Colonic mucosa (tissue), 4 donors: ENCODE data around the gene PPP2R3A. TPM values are rescaled to one million over a fixed set of nuclear protein-coding genes. Genes with fewer than 3 reads are reported as not detected.

ENCODE experiments used
- DNase-seq: peaks from one replicate; pipeline ENCODE4 v3.0.0-alpha.2; 2020
- H3K27ac ChIP-seq: fragments of 200-600 bp; one replicate; pipeline ENCODE4 v1.8.0; 2021
- H3K27me3 ChIP-seq: fragments of 200-600 bp; one replicate; pipeline ENCODE4 v1.8.0; 2021
- H3K36me3 ChIP-seq: fragments of 200-600 bp; one replicate; pipeline ENCODE4 v1.8.0; 2021
- H3K4me1 ChIP-seq: fragments of 200-600 bp; one replicate; pipeline ENCODE4 v1.8.0; 2021; ENCODE audit warnings: mild to moderate bottlenecking
- H3K4me3 ChIP-seq: fragments of 200-600 bp; one replicate; pipeline ENCODE4 v1.8.0; 2021
- H3K9ac ChIP-seq, 2 donors: one replicate each; pipeline ENCODE4 v1.7.0; 2013; ENCODE audit warnings: control low read depth in 2 of 2, low read depth in 2 of 2, low read length in 2 of 2
- H3K9me3 ChIP-seq: fragments of 200-600 bp; one replicate; pipeline ENCODE4 v1.8.0; 2021
- CTCF ChIP-seq: fragments of 200-600 bp; IDR thresholded peaks from one replicate; pipeline ENCODE4 v1.8.0; 2022; ENCODE audit warnings: antibody characterized with exemption, mild to moderate bottlenecking
- intact Hi-C: fragments of 100-400 bp; cut with DNase I; formaldehyde crosslinking; loops from one replicate; pipeline ENCODE4 v1.14.1; 2022
- total RNA-seq, 2 donors: library from RNA; stranded (reverse); fragmentation: NEBNext Ultra II Directional in 1 of 2; extraction: Animal tissue kit (Norgen Biotek cat#: 25700) in 1 of 2; gene quantifications; one replicate each; pipeline ENCODE4 v1.2.1, GENCODE V29; 2021
- donor health status: healthy.
- donor health status: DM: no; HTN: no; CAD: no.
- donor health status: DM: no; HTN: no; CAD: no.

Gene PPP2R3A
- total RNA-seq, 2 donors from 2014 or later: 10.9 to 22.0 TPM

GRCh38 chr3:136048068-136048467 is 82.5 kb downstream of the PPP2R3A start:
- intact Hi-C loops: no loop called here
- Histone ChIP-seq H3K4me1 (no peaks in the 10 kb centered on the region), H3K36me3 (no peaks in the 10 kb centered on the region), H3K27ac (no peak overlapping the region), H3K4me3 (no peak overlapping the region), H3K9me3 (no peaks in the 10 kb centered on the region), H3K27me3 (no peaks in the 10 kb centered on the region), H3K9ac (no peak overlapping the region)
- no peak for TF ChIP-seq CTCF
- no peak for DNase-seq

DNA sequence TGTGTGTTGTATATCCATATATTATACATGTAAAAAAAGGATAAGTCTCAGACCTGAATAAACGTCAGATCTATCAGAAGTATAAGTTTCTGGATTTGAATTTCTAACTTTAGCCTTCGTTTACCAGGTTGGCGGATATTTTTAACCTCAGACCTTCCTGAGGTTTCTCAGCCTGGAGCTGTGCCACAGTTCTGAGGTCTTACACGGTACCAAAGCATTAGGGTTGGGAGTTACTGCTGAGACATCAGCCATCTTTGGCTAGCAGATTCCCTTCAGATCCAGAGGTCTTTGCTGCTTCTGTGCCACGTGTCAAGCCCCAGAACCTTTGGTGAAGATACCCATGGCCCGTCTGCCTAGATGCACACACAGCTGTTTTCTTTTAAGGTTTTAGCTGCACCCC is 84.7 kb downstream of the PPP2R3A start:
- no peak for TF ChIP-seq CTCF
- no peaks in the 10 kb centered on the region for H3K36me3 ChIP-seq
- no peaks in the 10 kb centered on the region for H3K27me3 ChIP-seq
- H3K9me3 ChIP-seq: no peaks in the 10 kb centered on the region
- no peak for DNase-seq
- H3K4me3 ChIP-seq: no peak overlapping the region
- no peak overlapping the region for H3K27ac ChIP-seq
- no peak overlapping the region for H3K9ac ChIP-seq
- no peaks in the 10 kb centered on the region for H3K4me1 ChIP-seq
- intact Hi-C loops: no loop called here

DNA sequence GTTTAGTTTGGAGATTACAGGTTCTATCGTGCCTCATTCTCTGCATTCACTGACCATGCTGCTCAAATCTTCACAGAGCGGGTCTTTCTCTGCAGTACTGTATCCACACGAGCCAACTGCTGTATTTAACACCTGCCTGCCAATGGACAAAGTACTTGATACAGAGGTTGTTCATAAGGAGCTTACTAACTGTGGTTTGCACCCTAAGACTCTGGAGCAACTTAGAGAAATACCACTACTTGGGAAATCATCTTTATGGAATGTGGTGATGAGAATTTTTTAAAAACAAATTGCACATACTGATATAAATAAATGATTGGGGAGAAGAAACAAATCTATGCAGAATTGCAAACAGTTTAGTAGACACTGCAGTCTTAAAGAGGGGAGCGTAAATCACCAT is 90.0 kb downstream of the PPP2R3A start:
- no peaks in the 10 kb centered on the region for H3K9me3 ChIP-seq
- DNase-seq: no peak
- no peak overlapping the region for H3K9ac ChIP-seq
- intact Hi-C loops: no loop called here
- H3K27me3 ChIP-seq: no peaks in the 10 kb centered on the region
- H3K4me3 ChIP-seq: no peak overlapping the region
- H3K27ac ChIP-seq: no peak overlapping the region
- TF ChIP-seq CTCF: no peak
- no peaks in the 10 kb centered on the region for H3K36me3 ChIP-seq
- no peaks in the 10 kb centered on the region for H3K4me1 ChIP-seq

- no peak for TF ChIP-seq CTCF
- no peak for DNase-seq
- Histone ChIP-seq H3K36me3 (no peaks in the 10 kb centered on the region), H3K9ac (no peak overlapping the region), H3K9me3 (no peaks in the 10 kb centered on the region), H3K27me3 (no peaks in the 10 kb centered on the region), H3K4me3 (no peak overlapping the region), H3K27ac (no peak overlapping the region), H3K4me1 (no peaks in the 10 kb centered on the region)
- intact Hi-C loops: no loop called here
Measured at GRCh38 chr3:136067211-136067610, 101.7 kb downstream of the PPP2R3A start.

DNA sequence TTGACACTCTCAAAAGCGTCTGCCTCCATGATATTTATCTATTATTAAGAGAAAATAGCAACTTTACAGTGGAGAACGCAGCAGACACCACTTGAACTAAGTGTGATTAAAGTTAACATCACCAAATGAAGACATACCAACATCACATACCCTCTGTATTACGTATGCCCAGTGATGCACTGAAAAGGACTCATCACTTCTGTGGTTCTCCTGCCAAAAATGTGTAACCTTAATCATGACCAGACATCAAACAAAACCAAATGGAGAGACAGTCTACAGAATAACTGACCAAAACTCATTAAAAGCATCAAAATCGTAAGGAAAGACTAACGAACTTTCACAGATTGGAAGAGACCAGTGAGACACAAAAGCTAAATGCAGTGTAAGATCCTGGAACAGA is 103.2 kb downstream of the PPP2R3A start:
- TF ChIP-seq CTCF: no peak
- Histone ChIP-seq H3K36me3 (no peaks in the 10 kb centered on the region), H3K9ac (no peak overlapping the region), H3K27ac (no peak overlapping the region), H3K4me1 (no peaks in the 10 kb centered on the region), H3K4me3 (no peak overlapping the region), H3K9me3 (no peaks in the 10 kb centered on the region), H3K27me3 (no peaks in the 10 kb centered on the region)
- intact Hi-C loops: no loop called here
- no peak for DNase-seq

DNA sequence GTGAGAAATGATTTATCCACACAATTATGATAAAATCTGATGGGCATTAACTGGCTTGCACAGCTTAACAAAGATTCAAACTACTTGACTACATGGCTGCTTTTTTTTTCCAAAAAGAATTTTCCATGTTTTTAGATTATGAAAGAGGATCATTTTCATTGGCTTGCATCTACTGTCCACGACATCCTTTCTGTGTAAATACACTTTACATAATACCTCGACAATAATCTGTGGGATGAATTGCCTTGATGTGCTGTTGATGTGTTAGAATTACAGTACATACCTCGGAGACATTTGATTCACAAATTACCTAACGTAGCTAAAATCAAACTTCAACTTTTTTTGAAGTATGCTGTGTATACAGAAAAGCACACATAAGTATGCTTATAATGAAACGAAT is 104.4 kb downstream of the PPP2R3A start:
- no peak overlapping the region for H3K27ac ChIP-seq
- DNase-seq: no peak
- intact Hi-C loops: loop anchor here (5.0 to 10.0 kb wide), 3 partner anchors 475 to 942 kb away; partner anchors contain the start of gene STAG1

More for the DNA sequence above, 104.4 kb downstream of the PPP2R3A start:
- TF ChIP-seq CTCF: no peak
- H3K9ac ChIP-seq: no peak overlapping the region
- no peaks in the 10 kb centered on the region for H3K9me3 ChIP-seq
- H3K4me1 ChIP-seq: no peaks in the 10 kb centered on the region
- H3K36me3 ChIP-seq: no peaks in the 10 kb centered on the region
- H3K27me3 ChIP-seq: no peaks in the 10 kb centered on the region
- H3K4me3 ChIP-seq: no peak overlapping the region
